HG02938 (cell line): ENCODE measurements around the gene SYNC.
"Not testable (repeated sequence)": the region's sequence is repeated elsewhere in the genome, so short reads cannot be mapped to it uniquely, and the experiment has no call there.

Experiments
- ATAC-seq: cut with Tn5 transposase; IDR thresholded peaks from one replicate; pipeline ENCODE4 v1.9.1; 2021; ENCODE audit warnings: mild to moderate bottlenecking, moderate library complexity; ENCODE audit not compliant: unreplicated experiment

SYNC gene

GRCh38 chr1:32695098-32695904 is 7.3 kb downstream of the SYNC start:
- ATAC-seq, result no peak

DNA sequence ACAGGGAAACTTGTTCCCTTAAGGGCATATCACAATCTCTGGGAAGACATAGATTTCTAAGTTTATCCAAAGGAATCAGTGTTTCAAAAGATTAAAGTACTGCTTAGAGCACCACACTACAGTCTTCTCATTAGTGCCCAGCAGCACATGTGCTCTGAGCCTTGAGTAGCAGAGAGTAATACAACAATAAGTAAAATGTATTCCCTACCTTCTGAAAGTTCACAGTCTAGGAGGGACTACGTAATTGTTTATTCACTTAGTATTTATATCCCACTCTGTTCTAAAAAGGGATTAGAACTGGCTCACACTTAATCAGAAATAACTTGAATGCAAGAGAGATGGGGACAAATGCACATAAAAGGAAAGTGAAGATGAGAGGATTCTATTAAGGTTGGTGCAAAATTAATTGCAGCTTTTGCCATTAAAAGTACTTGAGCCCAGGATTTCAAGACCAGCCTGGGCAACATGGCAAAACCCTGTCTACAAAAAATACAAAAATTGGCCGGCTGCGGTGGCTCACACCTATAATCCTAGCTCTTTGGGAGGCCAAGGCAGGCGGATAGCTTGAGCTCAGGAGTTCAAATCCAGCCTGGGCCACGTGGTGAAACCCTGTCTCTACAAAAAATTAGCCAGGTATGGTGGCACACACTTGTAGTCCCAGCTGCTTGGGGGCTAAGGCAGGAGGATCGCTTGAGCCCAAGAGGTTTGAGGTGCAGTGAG is 9.0 kb downstream of the SYNC start:
- no peak for ATAC-seq

GRCh38 chr1:32686387-32686786 is 16.2 kb downstream of the SYNC start:
- no peak for ATAC-seq

DNA sequence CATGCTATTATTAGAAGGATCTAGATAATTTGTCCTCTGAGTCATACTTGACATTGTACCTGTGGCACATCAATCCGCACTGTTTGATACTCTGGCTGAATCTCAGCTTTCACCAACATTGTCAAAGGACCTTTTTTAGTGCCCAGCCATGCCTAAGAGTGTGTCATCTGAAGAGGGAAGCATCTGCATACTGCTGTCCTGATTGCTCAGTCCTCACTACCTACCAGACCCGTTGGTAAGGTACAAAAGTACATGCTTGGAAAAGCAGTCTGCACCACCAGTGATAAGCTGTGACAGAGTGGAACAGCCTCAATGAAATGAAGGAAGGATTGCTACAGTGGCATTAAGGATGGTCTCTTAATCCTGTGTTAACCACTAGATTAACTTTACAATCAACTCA is 17.1 kb downstream of the SYNC start:
- no peak for ATAC-seq

DNA sequence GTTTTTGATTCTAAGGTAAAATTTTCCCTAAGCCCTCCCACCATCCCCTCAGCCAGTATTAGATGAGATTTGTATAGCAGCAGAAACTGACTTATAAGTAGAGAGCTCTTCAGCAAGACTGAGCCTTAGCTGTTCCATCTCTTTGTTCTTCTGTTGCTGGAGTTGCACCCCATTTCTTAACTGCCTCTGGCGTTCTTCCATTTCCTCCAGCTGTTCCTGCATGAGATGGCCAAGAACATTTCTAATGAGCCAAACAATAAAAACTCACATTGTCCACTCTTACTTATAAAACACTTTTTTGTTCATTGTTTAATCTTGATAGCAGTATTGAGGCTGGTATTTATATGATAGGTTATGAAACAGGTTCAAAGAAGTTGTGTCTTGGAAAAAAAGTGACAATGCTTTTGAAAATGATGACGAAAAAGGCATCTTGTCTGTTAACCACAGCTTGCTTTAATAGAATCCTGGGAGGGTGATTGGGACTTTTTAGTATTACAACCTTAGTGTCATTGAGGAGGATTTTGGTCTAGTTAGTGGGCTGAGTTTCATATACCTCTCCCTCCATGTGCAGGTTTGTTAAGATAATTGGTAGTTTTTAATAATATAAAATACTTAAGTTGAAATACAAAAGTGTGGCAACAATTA is 18.3 kb downstream of the SYNC start:
- no peak for ATAC-seq

GRCh38 chr1:32683397-32683796 is 19.2 kb downstream of the SYNC start:
- no peak for ATAC-seq

- ATAC-seq, result no peak
These were observed 20.6 kb downstream of the SYNC start for GRCh38 chr1:32681999-32682398.

- ATAC-seq, result no peak
These were observed 21.1 kb downstream of the SYNC start for GRCh38 chr1:32681509-32681908.

DNA sequence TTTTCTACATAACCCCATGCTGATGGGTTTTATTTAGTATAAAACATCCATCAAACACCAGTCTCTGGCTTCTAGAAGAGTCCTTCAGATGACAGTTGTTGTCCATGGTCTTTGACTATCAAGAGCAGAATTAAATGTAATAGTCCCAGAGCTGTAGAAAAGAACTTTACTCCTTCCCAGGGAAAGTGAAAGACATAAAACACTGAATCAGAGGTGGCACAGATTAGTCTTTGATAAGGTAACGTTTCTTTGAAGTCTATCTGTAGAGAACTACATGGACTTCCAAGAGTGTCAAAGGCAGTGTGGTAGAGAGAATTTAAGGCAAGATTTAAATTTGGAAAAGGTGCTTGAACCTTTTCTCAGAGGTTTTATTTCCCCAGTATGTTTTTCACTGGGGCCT is 21.9 kb downstream of the SYNC start:
- no peak for ATAC-seq

DNA sequence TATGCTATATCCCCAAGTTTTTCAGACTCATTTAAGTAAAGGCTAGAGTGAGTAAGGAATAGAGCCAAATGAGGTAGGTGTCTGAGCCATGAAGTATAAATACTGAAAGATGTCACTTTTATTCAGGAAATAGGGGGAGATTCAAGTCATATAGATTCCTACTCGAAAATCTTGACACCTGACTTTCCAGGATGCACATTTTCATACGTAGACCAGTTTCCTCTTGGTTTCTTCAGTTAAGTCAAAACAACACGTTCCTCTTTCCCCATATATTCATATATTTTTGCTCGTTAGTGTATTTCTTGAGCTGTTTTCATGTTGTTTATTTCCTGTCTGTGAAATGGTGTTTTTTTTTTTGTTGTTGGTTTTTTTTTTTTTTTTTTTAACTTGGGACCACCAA is 22.6 kb downstream of the SYNC start:
- not testable (repeated sequence) for ATAC-seq

GRCh38 chr1:32676945-32677344 is 25.6 kb downstream of the SYNC start:
- no peak for ATAC-seq

- not testable (repeated sequence) for ATAC-seq
These were observed 33.9 kb downstream of the SYNC start for GRCh38 chr1:32668716-32669115.

- no peak for ATAC-seq
These were observed 35.5 kb downstream of the SYNC start for GRCh38 chr1:32666901-32667566.

- ATAC-seq, result no peak
These were observed 36.7 kb downstream of the SYNC start for GRCh38 chr1:32665915-32666314.

GRCh38 chr1:32659581-32659980 is 43.0 kb downstream of the SYNC start:
- ATAC-seq, result no peak

DNA sequence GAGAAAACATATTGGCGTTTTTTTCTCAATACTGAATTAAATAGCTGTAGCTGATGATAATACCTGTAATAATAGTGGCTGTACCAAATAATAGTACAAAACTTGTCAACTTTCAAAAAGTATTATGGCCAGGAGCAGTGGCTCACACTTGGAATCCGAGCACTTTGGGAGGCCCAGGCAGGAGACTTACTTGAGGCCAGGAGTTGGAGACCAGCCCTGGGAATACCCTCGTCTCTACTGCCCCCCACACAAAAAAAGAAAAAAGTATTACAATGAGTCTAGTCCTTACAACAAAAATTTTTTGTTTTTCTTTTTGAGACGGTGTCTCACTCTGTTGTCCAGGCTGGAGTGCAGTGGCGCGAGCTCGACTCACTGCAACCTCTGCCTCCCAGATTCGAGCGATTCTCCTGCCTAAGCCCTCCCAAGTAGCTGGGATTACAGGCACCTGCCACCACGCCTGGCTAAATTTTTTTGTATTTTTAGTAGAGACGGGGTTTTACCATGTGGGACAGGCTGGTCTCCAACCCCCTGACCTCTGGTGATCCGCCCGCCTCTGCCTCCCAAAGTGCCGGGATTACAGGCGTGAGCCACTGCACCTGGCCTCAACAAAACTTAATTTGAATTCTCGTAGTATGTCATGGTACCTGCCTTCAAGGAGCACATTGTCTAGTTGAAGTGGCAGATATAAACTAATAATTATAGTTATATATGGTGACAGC is 50.2 kb downstream of the SYNC start:
- no peak for ATAC-seq

DNA sequence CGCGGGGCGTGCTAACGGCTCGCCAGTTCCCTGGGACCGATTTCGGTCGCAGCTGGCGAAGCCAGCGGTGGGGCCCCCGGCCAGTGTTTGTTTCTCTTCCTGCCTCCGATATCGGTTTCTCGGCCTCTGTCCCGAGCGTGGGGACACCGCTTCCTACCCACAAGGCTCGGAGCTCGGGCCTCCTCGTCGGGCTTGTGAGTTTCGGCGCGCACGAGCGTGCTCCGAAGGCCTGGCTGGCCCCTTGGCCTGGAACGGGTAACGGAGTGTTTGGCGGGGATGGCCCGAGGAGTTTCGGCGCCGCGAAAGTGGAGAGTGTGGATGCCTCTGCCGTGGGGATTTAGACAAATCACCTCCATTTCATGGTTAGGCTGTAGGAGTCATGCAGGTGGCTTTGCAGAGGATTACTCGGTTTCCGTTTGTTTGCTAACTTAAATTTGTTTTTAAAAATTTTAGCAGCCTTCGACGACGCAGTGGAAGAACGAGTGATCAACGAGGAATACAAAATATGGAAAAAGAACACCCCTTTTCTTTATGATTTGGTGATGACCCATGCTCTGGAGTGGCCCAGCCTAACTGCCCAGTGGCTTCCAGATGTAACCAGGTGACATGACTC is 51.0 kb downstream of the SYNC start:
- no peak for ATAC-seq

DNA sequence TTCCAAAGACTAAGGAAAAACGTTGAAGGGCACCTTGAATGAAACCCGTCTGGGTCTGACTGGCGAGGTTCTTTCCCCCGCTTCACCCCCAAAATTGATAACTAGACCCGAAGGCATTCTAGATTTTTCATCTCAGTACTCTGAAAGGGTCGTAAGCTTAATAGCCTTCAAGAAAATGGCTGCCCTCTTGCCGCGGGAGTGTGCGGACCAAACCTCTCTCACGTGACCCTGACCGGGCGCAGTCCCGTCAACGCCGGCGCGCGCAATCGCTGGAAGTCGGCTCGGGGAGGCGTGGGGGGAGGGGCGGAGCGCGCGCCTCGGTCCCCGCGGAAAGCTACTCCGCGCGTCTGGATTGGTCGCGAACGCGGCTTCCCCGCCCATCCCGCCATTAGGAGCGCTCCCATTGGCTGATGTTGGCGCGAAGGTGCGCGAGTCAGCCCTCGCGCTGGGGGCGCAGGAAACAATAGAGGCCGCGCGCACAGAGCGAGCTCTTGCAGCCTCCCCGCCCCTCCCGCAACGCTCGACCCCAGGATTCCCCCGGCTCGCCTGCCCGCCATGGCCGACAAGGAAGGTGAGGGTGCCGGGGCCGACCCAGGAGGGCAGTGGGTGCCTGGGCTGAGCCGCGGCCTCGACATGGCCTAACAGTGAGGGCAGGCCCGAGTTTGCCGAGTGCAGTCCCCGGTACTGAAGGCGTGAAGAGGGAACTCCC is 51.7 kb downstream of the SYNC start, which contains the start of gene RBBP4:
Gene RBBP4, plus strand, starts transcription at position 457 of the 709 bp plus-strand sequence. Its CDS starts 99 bp downstream, at position 556.
- peak; percentile 81 for ATAC-seq

GRCh38 chr1:32650248-32650751 is 52.3 kb downstream of the SYNC start, which contains the start of gene ZBTB8OS:
ZBTB8OS (minus strand) TSS chr1:32650550; CDS start chr1:32650529, 21 bp downstream.
- ATAC-seq, result peak; percentile 56
